Common myeloid progenitor, CD34-positive (primary cell): Measurements from ENCODE around the gene VPS52.
"Not testable (repeated sequence)": the region's sequence is repeated elsewhere in the genome, so short reads cannot be mapped to it uniquely, and the experiment has no call there.

ENCODE experiments used
- CTCF ChIA-PET: fragments of 350-600 bp; sonication (Branson Sonifier 250); formaldehyde crosslinking; loops from one replicate; lab custom pipeline; 2021; ENCODE audit warnings: antibody characterized with exemption; lab: Charles Lee
- POLR2A ChIA-PET: fragments of 350-600 bp; sonication (Branson Sonifier 250); formaldehyde crosslinking; loops from one replicate; lab custom pipeline; 2021; ENCODE audit warnings: antibody characterized with exemption; lab: Charles Lee
- DNase-seq, 3 donors: peaks; one replicate each; pipeline versions ENCODE4 v3.0.0 to v3.0.0-alpha.2; 2013
- H3K27ac ChIP-seq, 2 experiments: 1 replicate in 1 of 2; 2 replicates in 1 of 2; pipeline ENCODE4 v1.7.0; 2013; ENCODE audit warnings: inconsistent platforms in 2 of 2, low read length in 2 of 2, mild to moderate bottlenecking in 2 of 2, low read depth in 1 of 2, moderate library complexity in 1 of 2; ENCODE audit not compliant: severe bottlenecking in 2 of 2, insufficient read depth in 1 of 2, poor library complexity in 1 of 2
- H3K27me3 ChIP-seq, 5 experiments: replicated peaks in 2 of 5; 1 replicate in 3 of 5; 2 replicates in 2 of 5; pipeline versions ENCODE4 v1.6.1 to v1.7.0; 2013; ENCODE audit warnings: low read length in 4 of 5, mild to moderate bottlenecking in 2 of 5, moderate library complexity in 2 of 5, inconsistent platforms in 1 of 5; ENCODE audit not compliant: insufficient read depth in 5 of 5, control insufficient read depth in 4 of 5
- H3K36me3 ChIP-seq, 4 experiments: 1 replicate in 2 of 4; 2 replicates in 2 of 4; pipeline versions ENCODE4 v1.6.1 to v1.7.0; 2013; ENCODE audit warnings: low read length in 3 of 4, control low read depth in 1 of 4, mild to moderate bottlenecking in 1 of 4; ENCODE audit not compliant: control insufficient read depth in 4 of 4, insufficient read depth in 4 of 4
- H3K4me1 ChIP-seq, 4 experiments: 1 replicate in 3 of 4; 2 replicates in 1 of 4; pipeline versions ENCODE4 v1.6.1 to v1.7.1; 2013; ENCODE audit warnings: low read length in 3 of 4, mild to moderate bottlenecking in 3 of 4, control low read depth in 1 of 4, inconsistent platforms in 1 of 4, moderate library complexity in 1 of 4; ENCODE audit not compliant: control insufficient read depth in 4 of 4, insufficient read depth in 4 of 4; ENCODE audit errors: control extremely low read depth in 1 of 4
- H3K4me3 ChIP-seq, 7 experiments: 1 replicate in 4 of 7; 2 replicates in 3 of 7; pipeline versions ENCODE4 v1.5.1 to v1.7.0; 2013; ENCODE audit warnings: mild to moderate bottlenecking in 7 of 7, low read length in 6 of 7, moderate library complexity in 6 of 7, inconsistent platforms in 2 of 7, low read depth in 2 of 7, control low read depth in 1 of 7; ENCODE audit not compliant: insufficient read depth in 4 of 7, control insufficient read depth in 1 of 7; ENCODE audit errors: extremely low read depth in 1 of 7
- H3K9me3 ChIP-seq, 5 experiments: 1 replicate in 4 of 5; 2 replicates in 1 of 5; pipeline versions ENCODE4 v1.6.1 to v1.7.1; 2013; ENCODE audit warnings: low read length in 4 of 5, mild to moderate bottlenecking in 2 of 5, inconsistent platforms in 1 of 5, low read depth in 1 of 5, moderate library complexity in 1 of 5; ENCODE audit not compliant: control insufficient read depth in 4 of 5, insufficient read depth in 2 of 5; ENCODE audit errors: control extremely low read depth in 1 of 5
- WGBS: methylation state at CpG from one replicate; pipeline ENCODE4 v1.1.5; 2013; ENCODE audit not compliant: insufficient coverage; 5-methylcytosine and 5-hydroxymethylcytosine counted together

The VPS52 gene

DNA sequence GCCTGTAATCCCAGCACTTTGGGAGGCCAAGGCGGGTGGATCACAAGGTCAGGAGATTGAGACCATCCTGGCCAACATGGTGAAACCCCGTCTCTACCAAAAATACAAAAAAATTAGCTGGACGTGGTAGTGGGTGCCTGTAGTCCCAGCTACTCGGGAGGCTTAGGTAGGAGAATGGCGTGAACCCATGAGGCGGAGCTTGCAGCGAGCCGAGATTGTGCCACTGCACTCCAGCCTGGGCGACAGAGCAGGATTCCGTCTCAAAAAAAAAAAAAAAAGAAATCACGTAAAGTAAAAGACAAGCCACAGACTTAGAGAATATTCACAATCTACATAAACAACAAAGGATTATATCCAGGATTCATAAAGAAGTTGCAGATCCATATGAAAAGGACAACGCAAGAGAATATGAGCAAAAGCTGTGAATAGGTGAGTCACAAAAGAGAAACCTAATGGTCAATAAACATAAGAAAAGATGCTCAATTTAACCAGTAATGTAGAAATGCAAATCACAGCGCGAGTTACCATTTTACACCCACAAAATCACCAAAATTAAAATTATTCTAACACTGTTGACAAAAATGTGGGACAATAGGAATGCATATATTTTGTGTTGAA, 45.1 kb downstream of the VPS52 start:
- H3K36me3 ChIP-seq, POLR2A ChIA-PET, CTCF ChIA-PET, DNase-seq, H3K9me3 ChIP-seq, H3K4me3 ChIP-seq, H3K27ac ChIP-seq, H3K4me1 ChIP-seq: not testable (repeated sequence)
- peaks cover 0 to 11% (median 5%) of the 10 kb centered on the region in 5 experiments for H3K27me3 ChIP-seq
- 54% methylated on average over 6 of the region's 14 CpGs for WGBS

DNA sequence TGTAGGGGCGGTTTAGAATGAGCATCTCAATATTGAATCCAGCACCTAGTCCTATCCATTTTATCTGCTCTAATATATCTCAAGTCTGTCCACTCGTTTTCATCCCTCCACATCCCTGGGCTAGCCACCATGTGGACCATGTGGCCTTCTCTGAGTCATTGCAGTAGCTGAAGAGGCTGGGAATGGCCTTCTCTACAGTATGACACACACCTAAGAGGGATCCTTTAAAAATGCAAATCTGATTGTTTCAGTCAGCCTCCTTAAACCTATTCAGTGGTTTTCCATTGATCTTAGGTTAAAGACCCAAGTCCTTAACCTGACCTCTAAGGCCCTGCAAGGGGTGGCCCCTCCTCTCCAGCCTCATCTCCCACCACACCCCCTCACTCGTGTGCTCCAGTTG, 54.0 kb downstream of the VPS52 start:
- Histone ChIP-seq H3K27ac (no peak overlapping the region), H3K27me3 (peaks cover 0 to 3% (median 2%) of the 10 kb centered on the region in 5 experiments), H3K4me3 (no peak overlapping the region), H3K9me3 (no peaks in the 10 kb centered on the region), H3K36me3 (no peaks in the 10 kb centered on the region), H3K4me1 (peaks cover 3 to 16% (median 14%) of the 10 kb centered on the region in 4 experiments)
- CTCF ChIA-PET, result interaction anchor here (1.3 kb wide), 1 partner anchor 28 kb away, joined by 3 read pairs; no protein-coding TSS in a partner anchor
- DNase-seq, result no peak
- 91% methylated on average over 1 of the region's 3 CpGs for WGBS
- POLR2A ChIA-PET, result no interaction called here

DNA sequence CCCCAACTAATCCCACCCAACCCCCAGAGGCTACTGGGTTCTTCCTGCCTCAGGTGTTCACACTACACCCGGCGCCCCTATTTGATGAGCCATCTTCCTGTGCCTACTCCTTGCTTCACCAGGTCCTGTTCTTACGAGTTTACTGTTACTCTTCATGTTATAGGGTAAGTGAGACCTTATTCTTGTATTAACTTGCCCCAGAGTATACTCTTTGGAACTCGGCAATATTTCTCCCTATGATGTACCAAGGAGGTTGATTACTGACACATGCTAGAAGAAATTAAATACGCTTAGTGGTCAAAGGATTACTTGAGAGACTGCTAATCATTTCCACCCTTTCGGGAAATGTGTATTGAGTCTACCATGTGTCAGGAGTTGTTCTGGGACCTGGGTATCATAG, 54.4 kb downstream of the VPS52 start:
- no peak overlapping the region for H3K27ac ChIP-seq
- WGBS, result 100% methylated on average over 4 of the region's 6 CpGs
- DNase-seq, result no peak
- peaks cover 0 to 1% (median under 1%) of the 10 kb centered on the region in 4 experiments for H3K36me3 ChIP-seq
- POLR2A ChIA-PET, result no interaction called here
- H3K9me3 ChIP-seq, result no peaks in the 10 kb centered on the region
- peaks cover 4 to 18% (median 16%) of the 10 kb centered on the region in 4 experiments for H3K4me1 ChIP-seq
- no peak overlapping the region for H3K4me3 ChIP-seq
- CTCF ChIA-PET, result no interaction called here
- peaks cover 0 to 3% (median 0%) of the 10 kb centered on the region in 5 experiments for H3K27me3 ChIP-seq

DNA sequence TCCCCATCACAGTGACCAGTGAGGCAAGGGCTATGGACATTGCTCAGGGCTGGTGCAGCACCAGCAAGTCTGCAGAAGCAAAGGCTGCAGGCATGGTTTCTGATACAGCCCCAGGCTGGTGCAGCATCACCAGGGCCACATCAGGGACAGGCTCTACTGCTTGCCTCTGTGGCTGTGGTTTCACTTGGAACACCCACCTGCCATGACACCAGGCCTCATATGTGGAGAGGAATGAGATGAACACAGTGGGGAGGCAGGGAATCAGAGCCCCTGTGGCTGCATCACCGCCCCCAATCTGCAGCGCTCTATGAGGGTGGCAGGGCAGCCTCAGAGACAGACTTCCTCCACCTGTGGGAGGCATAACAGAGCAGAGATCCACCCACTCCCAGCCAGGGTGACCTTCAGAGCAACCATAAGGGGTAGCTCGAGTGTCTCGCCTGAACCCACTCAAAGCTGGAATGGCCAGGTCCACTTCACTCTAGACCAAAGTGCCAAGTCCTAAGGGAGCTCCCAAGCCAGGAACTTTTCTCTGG, 55.5 kb downstream of the VPS52 start:
- Histone ChIP-seq H3K36me3 (peaks cover 0 to 11% (median 3%) of the 10 kb centered on the region in 4 experiments), H3K4me1 (peaks cover 4 to 18% (median 16%) of the 10 kb centered on the region in 4 experiments), H3K9me3 (no peaks in the 10 kb centered on the region), H3K27me3 (peaks cover 0 to 2% (median 0%) of the 10 kb centered on the region in 5 experiments), H3K4me3 (no peak overlapping the region), H3K27ac (no peak overlapping the region)
- DNase-seq, result no peak
- POLR2A ChIA-PET, result interaction anchor here (0.6 kb wide), 1 partner anchor 18 kb away, joined by 3 read pairs; no protein-coding TSS in a partner anchor
- CTCF ChIA-PET, result interaction anchor here (1.3 kb wide), 1 partner anchor 90 kb away, joined by 3 read pairs; no protein-coding TSS in a partner anchor
- WGBS, result 100% methylated on average over 3 of the region's 4 CpGs

DNA sequence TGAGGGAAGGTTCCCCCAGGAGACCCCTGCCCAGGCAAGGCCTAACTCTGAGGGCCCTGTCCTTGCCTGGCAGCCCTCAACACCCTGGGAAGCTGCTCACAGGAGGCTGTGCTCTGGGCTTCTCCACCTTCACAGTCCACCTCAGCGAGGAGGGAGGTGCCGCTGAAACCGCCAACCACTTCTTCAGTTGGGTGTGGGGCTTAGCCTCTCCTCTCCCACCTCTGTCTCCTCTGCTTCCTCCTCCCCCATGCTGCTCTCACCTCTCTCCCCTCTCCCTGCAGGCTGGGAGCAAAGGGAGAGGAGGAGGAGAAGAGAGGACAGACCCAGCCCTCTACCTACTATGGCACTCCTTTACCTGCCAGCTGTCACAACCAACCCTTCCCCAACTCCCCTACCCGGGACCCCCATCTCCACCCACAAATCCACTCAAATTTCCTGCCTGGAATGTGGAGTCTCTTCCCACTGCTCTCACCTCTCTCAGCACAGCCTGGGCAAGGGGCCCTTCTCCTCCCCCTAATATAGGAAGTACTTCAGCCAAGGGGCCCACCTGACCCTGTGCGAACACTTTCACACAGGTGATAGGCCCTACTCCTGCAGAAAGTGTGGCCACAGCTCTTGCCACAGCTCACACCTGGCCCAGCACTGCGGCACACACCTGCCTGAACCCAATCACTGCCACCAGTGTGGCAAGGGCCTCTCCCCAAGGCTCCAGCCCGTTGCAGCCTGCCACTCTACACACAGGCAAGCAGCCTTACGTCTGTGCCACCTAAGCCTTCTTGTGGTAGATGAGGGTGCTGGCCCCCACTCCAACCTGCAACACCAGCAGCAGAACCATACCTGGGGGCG, 56.2 kb downstream of the VPS52 start:
- ChIA-PET POLR2A (no interaction called here), CTCF (interaction anchor here (1.3 kb wide), 1 partner anchor 89 kb away, joined by 3 read pairs; no protein-coding TSS in a partner anchor)
- H3K27me3 ChIP-seq, result peaks cover 0 to 2% (median 0%) of the 10 kb centered on the region in 5 experiments
- WGBS, result 100% methylated on average over 4 of the region's 9 CpGs
- H3K4me3 ChIP-seq, result no peak overlapping the region
- H3K27ac ChIP-seq, result no peak overlapping the region
- H3K9me3 ChIP-seq, result no peaks in the 10 kb centered on the region
- peaks cover 2 to 16% (median 5%) of the 10 kb centered on the region in 4 experiments for H3K36me3 ChIP-seq
- peaks cover 4 to 18% (median 16%) of the 10 kb centered on the region in 4 experiments for H3K4me1 ChIP-seq
- no peak for DNase-seq

DNA sequence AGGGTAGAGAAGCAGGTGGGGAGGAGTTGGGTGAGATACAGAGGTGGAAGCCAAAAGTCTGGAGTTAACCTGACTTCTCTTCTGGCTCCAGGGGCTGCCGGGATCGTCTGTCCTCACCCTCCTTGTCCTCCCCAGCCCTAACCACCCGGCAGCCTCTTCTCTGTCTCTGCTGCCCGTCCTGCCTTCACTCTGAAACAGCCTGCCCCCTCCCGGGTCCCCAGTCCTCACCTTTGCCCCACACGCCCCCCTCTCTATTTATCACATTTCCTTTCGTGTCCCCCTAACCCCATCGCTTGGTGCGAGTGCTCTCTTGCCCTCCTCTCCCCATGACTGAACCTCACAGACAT, 57.7 kb downstream of the VPS52 start:
- Histone ChIP-seq H3K27ac (no peak overlapping the region), H3K36me3 (peaks cover 2 to 26% (median 13%) of the 10 kb centered on the region in 4 experiments), H3K4me1 (peaks cover 6 to 21% (median 19%) of the 10 kb centered on the region in 4 experiments), H3K9me3 (no peaks in the 10 kb centered on the region), H3K4me3 (peak overlapping the region in 6 of 7 experiments; percentile 59 to 78 (median 68)), H3K27me3 (peaks cover 0 to 2% (median 0%) of the 10 kb centered on the region in 5 experiments)
- CTCF ChIA-PET, result no interaction called here
- POLR2A ChIA-PET, result no interaction called here
- no peak for DNase-seq
- WGBS, result 2% methylated on average over 6 of the region's 9 CpGs
